HG03575 (cell line): ENCODE results near the gene CBX4.

ENCODE experiments used
- ATAC-seq: cut with Tn5 transposase; IDR thresholded peaks from one replicate; pipeline ENCODE4 v1.9.1; 2021; ENCODE audit not compliant: unreplicated experiment, insufficient number of reproducible peaks, low FRiP score; ENCODE audit errors: extremely low read depth

CBX4 gene

DNA sequence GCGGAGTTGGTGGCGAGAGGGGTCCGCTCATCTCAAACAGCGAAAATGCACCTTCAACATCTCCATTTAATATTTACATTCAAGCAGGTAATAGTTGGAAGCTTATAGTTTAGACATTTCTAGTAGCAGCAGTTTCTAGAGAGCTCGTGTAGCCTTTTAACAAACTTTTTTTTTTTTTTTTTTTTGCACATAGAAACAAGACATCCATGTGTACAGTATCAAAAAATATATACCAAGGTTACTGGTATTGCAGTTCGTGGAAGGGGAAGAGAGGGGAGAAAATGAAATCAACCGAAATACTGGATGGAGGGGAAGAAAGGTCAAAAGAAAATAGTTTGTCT, 6.2 kb downstream of the CBX4 start:
- no peak for ATAC-seq

DNA sequence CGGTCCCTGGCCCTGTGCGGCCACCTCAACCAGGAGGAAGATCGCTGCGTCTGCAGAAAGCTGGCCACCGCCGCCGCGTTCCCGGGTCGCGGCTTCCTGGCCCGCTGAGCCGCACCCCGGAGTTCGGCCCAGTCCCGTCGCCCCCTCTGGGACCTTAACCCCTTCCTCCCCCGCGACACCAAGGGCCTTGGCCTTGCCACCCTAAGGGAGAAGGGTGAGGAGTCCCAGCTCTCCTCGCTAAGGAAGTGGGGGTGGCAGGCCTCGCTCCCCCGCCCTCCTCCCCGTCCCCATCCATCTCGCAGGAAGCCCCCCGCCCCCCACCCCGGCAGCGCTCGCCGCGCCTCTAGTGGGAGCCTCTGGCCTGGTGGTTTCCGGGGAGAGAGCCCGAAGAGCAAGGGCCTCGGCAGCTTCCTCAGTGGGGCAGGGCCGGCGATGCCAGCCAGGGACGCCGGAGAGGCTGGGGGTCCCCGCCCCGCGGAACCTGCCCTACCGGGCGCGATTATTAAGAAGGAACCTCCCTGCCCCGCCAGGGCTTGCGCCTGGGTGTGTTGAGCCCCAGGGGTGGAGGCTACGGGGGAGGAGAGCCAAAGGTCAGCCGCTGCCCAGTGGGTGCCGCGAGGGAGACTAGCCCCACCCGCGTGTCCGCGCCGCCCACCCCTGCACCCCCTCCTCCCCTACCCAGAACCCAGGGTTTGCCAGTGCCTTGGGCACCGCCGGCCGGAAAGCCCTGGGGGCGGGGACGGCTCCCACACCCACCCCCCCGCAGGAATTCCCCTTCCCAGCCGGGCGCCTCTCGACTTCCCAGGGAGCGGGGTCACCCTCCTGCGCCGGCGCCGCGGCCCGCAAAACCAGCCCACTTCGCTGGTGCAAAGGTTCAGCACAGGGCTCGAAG, 6.8 kb downstream of the CBX4 start:
- ATAC-seq = no peak

DNA sequence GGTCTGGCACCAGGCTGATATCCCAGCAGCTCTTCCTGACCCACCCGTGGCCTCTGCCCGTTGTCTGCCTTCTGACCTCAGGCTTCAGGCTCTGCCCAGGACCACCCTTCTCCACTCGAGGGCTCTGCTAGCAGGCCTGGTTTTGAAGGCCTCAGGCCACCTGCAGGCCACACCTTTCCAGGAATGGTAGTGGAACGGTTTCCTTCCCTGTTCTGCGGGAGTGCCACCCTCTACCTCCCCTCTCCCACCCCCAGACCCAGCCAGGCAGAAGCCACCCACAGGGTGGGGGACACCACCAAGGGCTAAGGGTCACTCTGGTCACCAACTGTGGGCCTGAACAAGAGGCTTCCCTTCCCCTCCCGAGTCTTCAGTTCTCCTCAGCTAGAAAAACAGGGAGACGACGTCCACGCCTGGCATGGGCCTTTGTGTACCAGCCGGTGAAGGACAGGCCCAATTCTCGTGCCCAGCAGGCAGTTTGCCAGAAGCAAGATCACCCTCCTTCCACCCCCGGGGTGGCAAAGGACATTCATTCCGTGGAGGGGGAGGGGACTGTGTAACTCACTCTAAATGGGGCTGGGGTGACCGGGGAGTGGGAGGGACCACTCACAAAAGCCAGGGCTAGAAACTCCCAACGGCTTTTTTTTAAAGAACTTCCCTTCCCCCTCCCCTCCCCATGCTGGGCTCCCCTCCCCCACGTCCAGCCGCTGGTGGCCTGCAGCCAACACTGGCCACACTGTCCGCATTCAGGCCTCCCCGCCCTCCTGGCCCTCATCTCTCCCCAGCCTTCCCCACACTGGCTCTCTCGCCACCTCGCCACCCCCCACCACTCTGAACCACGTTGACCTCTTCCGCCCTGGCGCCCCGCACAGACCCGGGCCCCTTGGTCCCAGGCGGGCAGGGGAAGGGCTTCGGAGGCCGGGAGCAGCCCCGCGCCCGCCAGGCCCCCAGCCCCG, 7.7 kb downstream of the CBX4 start:
- ATAC-seq = no peak

DNA sequence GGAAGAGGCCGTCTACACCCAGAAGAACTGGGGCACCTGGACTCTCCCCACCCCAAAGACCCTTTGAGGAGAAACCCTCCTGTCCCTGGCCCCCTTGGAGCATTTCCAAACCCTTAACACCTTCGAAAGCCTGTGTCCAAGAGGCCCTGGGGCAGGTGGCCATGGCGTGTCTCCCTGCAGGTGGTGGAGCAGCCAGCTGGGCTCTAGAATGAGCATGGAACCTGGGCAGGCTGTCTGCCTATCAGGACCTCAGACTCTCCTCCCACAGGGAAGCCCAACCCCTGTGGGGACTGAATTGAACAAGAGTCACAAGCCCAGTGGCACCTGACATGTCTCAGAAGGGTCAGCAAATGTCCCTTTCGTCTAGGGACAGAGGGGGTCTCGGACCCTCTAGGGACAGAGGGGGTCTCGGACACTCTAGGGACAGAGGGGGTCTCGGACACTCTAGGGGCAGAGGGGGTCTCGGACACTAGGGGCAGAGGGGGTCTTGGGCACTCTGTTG, 8.4 kb downstream of the CBX4 start:
- no peak for ATAC-seq

DNA sequence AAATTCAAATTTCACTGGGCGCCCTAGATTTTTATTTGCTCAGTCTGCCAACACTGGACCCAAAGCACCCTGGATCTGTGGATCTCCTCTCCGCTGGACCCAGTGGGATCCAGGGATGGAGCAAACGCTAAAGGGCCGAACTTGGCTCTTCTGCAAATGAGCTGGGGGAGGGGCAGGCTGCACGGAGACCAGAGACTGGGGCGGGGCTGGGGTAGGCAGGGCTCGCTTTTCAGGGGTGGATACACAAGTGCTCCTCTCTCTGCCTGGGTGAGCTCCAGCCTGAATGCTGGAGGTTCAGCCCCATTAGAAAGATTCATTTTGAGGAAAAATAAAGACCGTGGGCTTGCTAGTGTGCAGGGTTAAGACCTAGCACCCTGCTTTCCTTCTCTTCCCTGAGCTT, 8.9 kb downstream of the CBX4 start:
- no peak for ATAC-seq

DNA sequence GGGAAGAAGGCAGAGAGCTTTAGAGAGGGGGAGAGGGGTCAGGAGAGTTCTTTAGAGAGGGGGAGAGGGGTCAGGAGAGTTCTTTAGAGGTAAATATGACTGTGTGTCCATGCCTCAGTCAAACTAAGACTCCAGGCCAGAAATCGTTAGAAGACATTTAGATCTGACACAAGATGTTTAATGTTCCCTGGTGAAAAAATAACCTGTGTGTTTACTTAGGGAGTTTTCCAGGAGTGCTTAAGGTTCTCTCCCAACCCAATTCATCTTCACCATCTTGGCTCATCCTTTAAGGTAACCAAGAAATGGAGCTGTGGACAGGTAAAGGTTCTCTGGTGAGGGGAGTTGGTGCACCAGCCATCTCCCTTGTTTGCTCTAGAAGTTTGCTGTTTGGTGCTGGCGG, 9.8 kb downstream of the CBX4 start:
- no peak for ATAC-seq

DNA sequence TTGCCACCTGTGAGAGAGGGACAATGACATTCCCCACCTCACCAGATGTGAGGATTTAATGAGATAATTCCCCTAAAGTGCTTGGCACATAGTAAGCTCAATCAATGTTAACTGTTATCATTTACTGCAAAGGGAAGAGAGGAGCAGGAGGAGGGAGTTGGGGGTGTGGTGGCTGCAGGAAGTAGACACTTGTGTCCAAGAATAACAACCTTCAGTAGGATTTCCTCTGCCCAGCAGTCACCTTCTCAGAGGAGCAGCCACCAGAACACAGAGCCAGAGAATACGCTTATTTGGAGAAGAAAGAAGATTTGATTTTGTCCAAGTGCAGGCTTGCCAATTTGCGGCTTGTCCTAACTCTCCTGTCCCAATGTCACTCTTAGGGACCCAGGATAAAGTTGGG, 10.2 kb downstream of the CBX4 start:
- no peak for ATAC-seq

DNA sequence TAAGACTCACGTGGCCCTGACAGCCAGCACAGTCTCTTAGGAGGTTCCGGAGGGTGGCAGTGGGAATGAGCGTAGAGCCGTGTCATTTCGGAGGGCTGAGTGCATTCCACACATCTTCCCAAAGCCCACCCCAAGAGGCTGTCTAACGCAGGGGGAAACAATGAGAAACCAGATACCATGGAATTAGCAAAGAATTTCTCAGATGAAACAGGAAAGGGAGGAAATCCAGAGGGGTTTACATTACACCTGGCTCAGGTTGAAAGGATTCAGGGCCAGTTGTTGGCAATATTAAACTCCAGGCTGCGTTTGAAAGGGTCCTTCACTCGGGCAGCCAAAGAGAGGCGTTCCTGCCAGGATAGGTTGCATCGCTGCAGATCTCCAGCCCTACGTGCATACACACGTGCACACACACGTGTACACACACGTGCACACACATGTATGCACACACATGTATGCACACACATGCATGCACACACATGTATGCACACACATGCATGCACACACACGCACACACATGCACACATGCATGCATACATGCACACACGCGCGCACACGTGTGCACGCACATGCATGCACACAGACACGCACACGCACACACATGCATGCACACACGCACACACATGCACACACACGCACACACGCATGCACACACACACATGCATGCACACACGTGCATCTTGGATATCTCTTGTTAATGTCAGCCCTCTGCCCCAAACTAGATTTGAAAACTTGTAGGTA, 12.2 kb downstream of the CBX4 start:
- no peak for ATAC-seq

DNA sequence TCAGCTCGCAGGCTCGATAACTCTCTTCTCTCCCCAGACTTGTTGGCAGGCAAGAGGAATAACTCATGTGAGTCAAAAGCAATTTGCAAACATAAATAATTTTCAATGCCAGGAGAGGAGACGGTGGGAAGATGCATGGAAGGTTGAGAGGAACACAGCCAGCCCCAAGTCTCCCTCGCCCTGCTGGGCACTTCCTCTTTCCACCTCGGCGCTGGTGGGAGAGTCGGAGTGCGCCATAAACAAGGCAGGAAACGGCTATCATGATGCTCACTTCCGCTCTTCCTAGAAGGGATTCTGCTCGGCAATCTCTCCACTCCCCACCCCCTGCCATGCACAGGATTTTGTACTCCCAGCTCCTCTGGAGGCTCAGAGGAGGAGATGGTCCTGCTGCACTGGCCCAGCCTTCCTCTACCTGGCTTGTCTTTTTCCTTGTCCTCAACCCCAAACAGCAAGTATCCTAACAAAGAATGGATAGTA, 13.0 kb downstream of the CBX4 start:
- no peak for ATAC-seq

DNA sequence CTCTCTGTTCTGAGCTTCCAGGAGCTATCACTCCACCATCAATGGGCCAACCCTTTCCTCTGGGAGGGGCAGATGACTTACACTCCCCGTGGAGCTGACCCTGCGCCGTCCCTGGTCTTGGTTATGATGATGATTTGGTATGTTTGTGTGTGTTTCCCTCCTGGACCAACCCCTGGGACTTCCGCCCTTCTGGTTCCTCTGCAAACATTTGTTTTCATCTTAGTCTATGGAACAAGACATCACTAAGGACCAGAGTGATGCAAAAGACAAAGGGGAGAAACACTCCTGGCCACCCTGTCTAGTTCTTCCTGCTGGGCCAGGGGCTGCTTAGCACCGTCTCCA, 13.7 kb downstream of the CBX4 start:
- no peak for ATAC-seq

DNA sequence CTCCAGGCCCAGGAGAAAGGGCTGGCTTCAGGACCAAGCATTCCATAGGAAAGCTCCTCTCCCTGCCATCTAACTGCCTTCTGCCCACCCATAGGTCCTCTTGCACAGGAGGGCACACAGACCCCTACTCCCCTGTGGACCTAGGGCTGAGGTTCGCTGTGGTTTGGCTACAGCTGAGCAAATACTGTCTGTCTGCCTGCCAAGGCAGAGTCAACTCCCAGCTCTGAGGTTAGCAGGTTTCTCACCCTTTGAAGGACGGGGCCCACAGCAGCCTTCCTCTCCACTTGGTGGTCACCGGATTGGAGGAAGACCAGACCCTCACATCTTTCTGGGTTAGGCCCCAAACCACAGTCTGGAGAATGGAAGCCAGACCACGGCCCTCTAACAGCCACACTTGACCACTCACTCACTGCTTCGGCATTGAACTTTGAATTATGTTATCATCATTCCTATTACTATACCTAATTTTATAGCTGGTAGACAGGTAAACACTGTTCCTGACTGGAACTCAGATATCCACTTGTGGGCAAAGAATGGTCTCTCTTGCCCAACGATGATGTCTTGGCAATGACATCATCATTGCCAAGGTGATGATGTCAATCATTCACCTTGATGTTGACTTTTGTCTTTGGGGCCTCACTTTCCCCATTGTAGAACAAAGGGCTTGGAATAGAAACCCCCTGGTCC, 14.2 kb downstream of the CBX4 start:
- no peak for ATAC-seq

DNA sequence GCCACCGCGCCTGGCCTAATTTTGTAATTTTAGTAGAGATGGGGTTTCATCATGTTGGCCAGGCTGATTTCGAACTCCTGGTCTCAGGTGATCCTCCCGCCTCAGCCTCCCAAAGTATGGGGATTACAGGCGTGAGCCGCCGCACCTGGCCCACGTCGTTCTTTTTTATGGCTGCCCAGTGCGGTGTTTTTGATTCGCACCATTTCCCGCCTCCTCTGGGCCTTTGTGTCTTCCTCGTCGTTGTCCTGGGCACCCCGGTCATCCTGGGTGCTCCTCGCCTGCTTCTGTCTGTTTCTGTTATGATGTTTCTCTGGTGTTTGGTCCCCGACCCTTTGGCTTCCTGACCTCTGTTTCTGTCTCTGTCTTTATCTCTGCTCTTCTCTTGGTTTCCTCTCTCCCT, 15.0 kb downstream of the CBX4 start:
- no peak for ATAC-seq

DNA sequence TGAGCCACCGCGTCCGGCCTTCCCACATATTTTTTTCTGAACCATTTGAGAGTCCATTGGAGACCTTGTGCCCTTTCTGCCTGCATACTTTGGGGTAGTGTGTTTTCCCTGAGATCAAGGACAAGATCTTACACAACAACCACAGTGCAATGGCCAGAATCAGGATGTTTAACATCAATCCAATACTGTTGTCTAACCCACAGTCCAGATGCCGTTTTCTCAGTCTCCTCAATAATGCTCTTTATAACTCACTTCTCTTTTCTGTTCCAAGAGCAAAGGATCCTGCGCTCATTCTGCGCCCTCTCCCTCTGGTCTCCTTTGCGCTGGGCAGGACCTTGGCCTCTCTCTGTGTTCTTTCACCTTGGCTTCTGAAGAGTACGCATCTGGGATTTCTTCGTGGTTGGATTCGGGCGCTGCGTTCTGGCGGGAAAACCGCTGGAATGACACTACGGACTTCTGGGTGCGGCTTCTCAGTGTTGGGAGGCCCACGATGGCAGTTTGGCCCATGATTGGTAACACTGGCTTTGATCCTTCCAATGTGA, 16.6 kb downstream of the CBX4 start:
- no peak for ATAC-seq

DNA sequence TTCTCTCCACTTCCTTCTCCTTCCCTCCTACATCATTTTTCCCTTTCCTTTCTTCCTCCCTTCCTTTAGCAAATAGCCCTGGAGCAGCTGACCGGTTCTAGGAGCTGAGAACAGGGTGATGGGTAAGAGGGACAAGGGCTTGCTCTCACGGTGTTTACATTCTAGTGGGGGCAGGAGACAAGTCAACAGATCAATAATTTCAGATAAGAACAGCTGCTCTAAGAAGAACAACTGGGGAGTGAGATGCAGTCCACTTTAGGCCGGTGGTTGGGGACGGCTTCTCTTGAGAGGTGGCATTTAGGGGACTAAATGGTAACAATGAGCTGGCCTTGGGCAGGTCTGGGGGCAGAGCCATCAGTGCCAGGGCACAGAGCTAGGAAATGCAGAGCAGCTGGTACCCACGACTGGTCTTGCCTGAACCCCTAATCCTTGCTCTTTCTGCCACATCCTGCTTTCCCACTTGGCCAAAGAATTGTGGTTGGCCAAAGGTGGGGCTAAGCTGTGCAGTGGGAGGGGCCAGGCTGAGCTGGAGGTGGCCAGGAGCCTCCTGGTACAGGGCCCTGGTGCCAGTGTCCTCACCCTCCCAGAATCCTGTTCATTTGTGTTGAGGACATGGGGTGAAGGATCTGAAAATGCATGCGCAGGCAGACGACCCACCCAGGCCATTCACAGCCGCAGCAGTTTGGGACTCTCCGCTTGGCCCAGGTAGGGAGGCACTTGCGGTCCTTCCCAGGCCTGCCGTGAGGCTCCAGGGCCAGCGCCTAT, 17.7 kb downstream of the CBX4 start:
- ATAC-seq = no peak

DNA sequence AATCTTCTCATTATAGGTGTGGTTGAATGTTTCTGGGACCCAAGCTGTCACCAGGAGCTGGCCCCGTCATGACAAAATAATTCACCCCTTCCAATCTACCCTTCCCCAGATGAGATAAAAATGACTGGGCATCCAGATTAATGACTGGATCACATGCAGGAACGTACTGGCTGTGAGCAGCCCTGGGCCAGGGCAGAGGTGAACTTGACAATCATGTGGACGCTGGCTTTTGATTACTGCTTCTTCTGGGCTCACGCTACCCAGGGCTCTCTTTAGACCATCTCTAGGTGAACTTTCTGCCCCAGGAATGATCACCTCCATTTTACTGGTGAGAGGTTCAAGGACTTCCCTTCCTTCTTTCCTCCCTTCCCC, 18.3 kb downstream of the CBX4 start:
- no peak for ATAC-seq

DNA sequence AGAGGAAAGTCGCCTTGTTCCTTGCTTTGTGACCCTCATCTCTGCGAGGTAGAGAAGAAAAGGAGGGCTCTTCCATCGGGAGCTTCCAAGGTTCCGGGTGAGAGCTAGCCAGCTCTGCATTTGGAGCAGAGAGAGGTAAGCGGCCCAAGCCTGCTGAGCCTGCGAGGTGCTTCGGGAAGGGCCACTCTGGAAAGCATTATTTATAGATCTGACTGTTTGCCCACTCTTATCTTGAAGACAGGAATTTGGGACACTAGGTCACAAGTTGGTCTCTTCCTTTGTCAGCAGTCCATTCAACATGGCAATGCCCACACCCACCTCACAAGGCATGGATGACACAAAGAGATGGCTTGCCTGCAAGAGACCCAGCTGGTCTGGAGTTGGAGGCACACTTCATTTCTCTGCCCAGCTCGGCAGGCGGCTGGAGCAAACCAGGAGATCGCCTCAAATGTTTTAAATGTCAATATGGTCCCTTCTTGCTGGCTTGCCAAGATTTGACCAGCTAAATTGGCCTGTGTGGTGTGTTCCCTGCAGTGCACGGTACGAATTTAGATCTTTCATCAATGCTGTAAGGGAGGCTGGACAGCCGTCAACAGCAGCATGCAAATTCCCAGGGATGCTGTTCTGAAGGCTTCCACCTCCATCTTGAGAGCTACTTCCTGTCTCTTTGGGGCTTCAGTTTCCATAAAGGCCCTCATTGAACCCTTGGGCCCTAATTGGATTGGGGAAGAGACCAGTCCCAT, 19.5 kb downstream of the CBX4 start:
- no peak for ATAC-seq

DNA sequence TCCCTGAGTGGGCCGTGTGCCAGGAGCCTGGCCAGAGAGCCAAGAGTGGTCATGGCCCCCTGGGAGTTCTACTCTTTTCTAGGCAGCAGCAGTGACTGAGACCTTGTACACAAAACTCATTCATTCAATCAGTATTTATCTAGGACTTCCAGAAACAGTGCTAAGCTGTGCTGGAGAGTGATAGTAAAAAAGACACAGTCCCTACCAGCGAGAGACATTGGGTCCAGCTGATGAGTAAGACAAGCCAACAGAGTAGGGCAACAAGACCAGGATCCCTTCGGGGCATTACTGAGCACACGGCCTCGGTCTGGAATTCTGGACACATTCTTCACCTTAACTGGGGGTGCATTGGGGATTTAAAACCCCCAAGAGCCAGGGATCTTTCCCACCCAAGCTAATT, 20.2 kb downstream of the CBX4 start:
- no peak for ATAC-seq
